Right kidney (tissue), 1 donor: ENCODE measurements around the gene CCL14.
"Not testable (repeated sequence)": the region's sequence is repeated elsewhere in the genome, so short reads cannot be mapped to it uniquely, and the experiment has no call there.

Experiments
- DNase-seq: peaks from one replicate; pipeline ENCODE4 v3.0.0-alpha.2; 2016

Gene CCL14

GRCh38 chr17:35943537-35943936 is 43.0 kb downstream of the CCL14 start, which contains the start of gene LYZL6:
Gene LYZL6 (minus strand): TSS chr17:35943713. CDS start chr17:35939356, 4,357 bp downstream.
- no peak for DNase-seq

- peak; percentile 8 for DNase-seq
These were observed 43.8 kb downstream of the CCL14 start for GRCh38 chr17:35942588-35943186.

- not testable (repeated sequence) for DNase-seq
These were observed 48.0 kb downstream of the CCL14 start for GRCh38 chr17:35938492-35938891.

- DNase-seq, result no peak
These were observed 50.5 kb downstream of the CCL14 start for GRCh38 chr17:35936063-35936462.

- no peak for DNase-seq
These were observed 51.8 kb downstream of the CCL14 start for GRCh38 chr17:35934760-35935159.
